Measurements from ENCODE around the gene CTRB1. TPM values are rescaled to one million over a fixed set of nuclear protein-coding genes. Genes with fewer than 3 reads are reported as not detected.

CTRB1 gene
- total RNA-seq, 4 donors from 2014 or later, result not detected

GRCh38 chr16:75230471-75231110, 11.8 kb downstream of the CTRB1 start:
- WGBS, 2 donors, result 70 to 84% methylated on average over 9 of the region's 9 CpGs
- H3K27me3 ChIP-seq, result peaks cover 0 to 17% (median 0%) of the 10 kb centered on the region in 4 donors
- H3K9me3 ChIP-seq, result no peaks in the 10 kb centered on the region
- H3K27ac ChIP-seq, result no peak overlapping the region
- peaks cover 6 to 16% (median 7%) of the 10 kb centered on the region in 3 donors for H3K4me1 ChIP-seq
- intact Hi-C loops (cut with DNase I), result loop anchor here (5.0 kb wide), 1 partner anchor 157 kb away; no protein-coding TSS in a partner anchor
- peaks cover 20 to 79% (median 38%) of the 10 kb centered on the region in 3 donors for H3K36me3 ChIP-seq
- H3K4me3 ChIP-seq, result no peak overlapping the region
- no peak for DNase-seq
- TF ChIP-seq CTCF (IDR thresholded peaks at IDR 0.05), result no peak
- TF ChIP-seq POLR2A (IDR thresholded peaks at IDR 0.05), result no peak

DNA sequence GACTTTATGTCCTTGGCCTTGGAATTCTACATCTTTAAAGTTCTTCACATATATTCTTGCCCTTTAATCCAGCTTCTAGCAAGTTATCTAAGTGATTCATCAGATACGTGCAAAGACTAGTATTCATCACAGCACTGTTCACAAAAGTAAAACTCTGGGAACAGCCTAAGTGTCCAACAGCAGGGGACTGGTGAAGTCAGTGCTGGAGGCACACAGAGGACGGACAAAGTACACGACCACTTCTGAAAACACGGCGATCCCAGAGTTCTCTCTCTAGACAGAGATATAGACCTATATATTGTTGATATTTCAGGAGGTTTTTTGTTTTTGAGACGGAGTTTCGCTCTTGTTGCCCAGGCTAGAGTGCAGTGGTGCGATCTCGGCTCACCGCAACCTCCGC, 12.8 kb downstream of the CTRB1 start:
- 86 to 88% methylated on average over 11 of the region's 11 CpGs for WGBS, 2 donors
- intact Hi-C loops (cut with DNase I), result loop anchor here (5.0 kb wide), 1 partner anchor 156 kb away; no protein-coding TSS in a partner anchor

GRCh38 chr16:75233611-75233938, 14.8 kb downstream of the CTRB1 start:
- H3K27ac ChIP-seq, result peak overlapping the region in 3 of 4 donors; percentile 26 to 72 (median 30)
- 44% methylated on average over 7 of the region's 7 CpGs; no CpG with 5 or more reads in 1 of the 2 donors for WGBS, 2 donors
- H3K36me3 ChIP-seq, result peaks cover 15 to 92% (median 37%) of the 10 kb centered on the region in 3 donors
- intact Hi-C loops (cut with DNase I), result loop anchor here (5.0 kb wide), 1 partner anchor 154 kb away; no protein-coding TSS in a partner anchor
- TF ChIP-seq POLR2A (IDR thresholded peaks at IDR 0.05), result no peak
- no peak for TF ChIP-seq CTCF (IDR thresholded peaks at IDR 0.05)
- no peak for DNase-seq
- H3K4me1 ChIP-seq, result peaks cover 6 to 28% (median 15%) of the 10 kb centered on the region in 3 donors
- no peaks in the 10 kb centered on the region for H3K9me3 ChIP-seq
- H3K4me3 ChIP-seq, result no peak overlapping the region
- H3K27me3 ChIP-seq, result no peaks in the 10 kb centered on the region

More for the DNA sequence above, 12.8 kb downstream of the CTRB1 start:
- TF ChIP-seq POLR2A (IDR thresholded peaks at IDR 0.05) (no peak), CTCF (IDR thresholded peaks at IDR 0.05) (no peak)
- Histone ChIP-seq H3K4me1 (peaks cover 6 to 16% (median 7%) of the 10 kb centered on the region in 3 donors), H3K27me3 (peaks cover 0 to 7% (median 0%) of the 10 kb centered on the region in 4 donors), H3K4me3 (no peak overlapping the region), H3K9me3 (no peaks in the 10 kb centered on the region), H3K36me3 (peaks cover 20 to 89% (median 42%) of the 10 kb centered on the region in 3 donors), H3K27ac (no peak overlapping the region)
- no peak for DNase-seq

GRCh38 chr16:75234856-75235696, 16.3 kb downstream of the CTRB1 start:
- WGBS, 2 donors, result 86 to 88% methylated on average over 5 to 6 of the region's 48 CpGs
- intact Hi-C loops (cut with DNase I), result loop anchor here (5.0 kb wide), 1 partner anchor 152 kb away; no protein-coding TSS in a partner anchor

More at GRCh38 chr16:75234856-75235696, 16.3 kb downstream of the CTRB1 start:
- Histone ChIP-seq H3K4me1 (peaks cover 15 to 43% (median 30%) of the 10 kb centered on the region in 3 donors), H3K4me3 (no peak overlapping the region), H3K27ac (peak overlapping the region in 2 of 4 donors; percentile 30 to 72), H3K27me3 (no peaks in the 10 kb centered on the region), H3K9me3 (no peaks in the 10 kb centered on the region), H3K36me3 (peaks cover 5 to 83% (median 26%) of the 10 kb centered on the region in 3 donors)
- TF ChIP-seq POLR2A (IDR thresholded peaks at IDR 0.05) (no peak), CTCF (IDR thresholded peaks at IDR 0.05) (no peak)
- no peak for DNase-seq
